Stimulated activated CD4-positive, alpha-beta T cell treated with anti-CD3 and anti-CD28 coated beads, Interleukin-12 subunit alpha, Interleukin-12 subunit beta, amount 100 ng/mL, for 4 hours (primary cell): Measurements from ENCODE around the gene SETMAR.

Experiments used
- DNase-seq: peaks from one replicate; pipeline ENCODE4 v3.0.0-alpha.2; 2020

The SETMAR gene

DNA sequence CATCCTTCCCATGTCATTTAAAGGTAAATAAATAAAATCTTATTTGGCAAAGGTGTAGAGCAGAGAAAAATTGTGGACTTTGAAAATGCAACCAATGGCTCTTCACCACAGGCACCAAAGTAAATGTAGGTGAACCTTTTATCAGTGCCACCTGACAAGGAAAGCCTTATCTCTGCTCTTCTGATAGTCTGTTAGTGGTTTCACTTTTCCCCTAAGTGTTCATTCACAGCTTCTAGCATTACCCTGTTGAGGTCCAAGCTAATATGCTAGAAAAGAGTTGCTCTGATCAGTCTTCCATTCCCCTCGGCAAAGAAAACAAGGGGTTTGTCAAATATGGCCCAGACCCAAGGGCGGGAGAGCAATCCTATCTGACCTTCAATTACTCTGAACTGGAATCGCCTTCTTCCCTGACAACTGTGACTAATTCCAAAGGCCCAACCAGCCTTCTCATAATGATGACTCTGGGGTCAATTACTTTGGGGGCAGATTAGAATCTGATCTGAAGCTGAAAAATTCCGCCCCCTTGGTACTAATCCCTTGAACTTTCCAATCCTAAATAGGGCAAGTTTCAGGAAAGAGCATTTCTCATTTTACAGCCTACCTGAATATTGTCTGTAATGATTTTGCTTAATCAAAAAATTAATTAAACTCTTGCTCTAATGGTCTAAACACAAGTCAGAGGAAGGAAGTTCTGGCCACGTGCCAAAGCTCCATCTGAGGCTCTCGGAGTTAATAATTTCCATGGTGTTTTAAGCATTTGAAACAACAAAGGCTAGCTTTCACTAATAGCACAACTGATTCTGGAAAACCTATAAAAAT is 52.4 kb downstream of the SETMAR start:
- DNase-seq, result no peak

- no peak for DNase-seq
Observed at GRCh38 chr3:4356220-4356540, 53.0 kb downstream of the SETMAR start.

- DNase-seq, result no peak
Observed at GRCh38 chr3:4356546-4357410, 53.6 kb downstream of the SETMAR start.

DNA sequence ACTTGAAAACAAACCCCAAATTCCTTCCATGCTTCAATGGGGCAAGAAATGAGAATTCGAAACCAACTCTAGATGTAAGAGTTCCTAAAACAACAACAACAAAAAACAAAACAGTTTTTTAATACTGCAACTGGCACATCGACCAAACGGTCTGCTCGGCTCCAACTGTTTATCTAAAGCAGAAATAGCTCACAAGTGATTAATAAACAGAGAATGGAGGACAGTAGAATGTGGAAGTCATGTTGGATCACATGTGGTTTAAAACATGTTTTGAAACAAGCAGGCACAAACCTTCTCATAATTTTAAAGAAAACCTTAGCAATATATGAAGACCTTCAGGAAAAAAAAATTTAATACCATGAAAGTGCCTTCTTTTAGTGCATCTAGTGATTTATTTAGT is 55.1 kb downstream of the SETMAR start:
- no peak for DNase-seq

GRCh38 chr3:4359805-4360502 is 56.8 kb downstream of the SETMAR start:
- no peak for DNase-seq

DNA sequence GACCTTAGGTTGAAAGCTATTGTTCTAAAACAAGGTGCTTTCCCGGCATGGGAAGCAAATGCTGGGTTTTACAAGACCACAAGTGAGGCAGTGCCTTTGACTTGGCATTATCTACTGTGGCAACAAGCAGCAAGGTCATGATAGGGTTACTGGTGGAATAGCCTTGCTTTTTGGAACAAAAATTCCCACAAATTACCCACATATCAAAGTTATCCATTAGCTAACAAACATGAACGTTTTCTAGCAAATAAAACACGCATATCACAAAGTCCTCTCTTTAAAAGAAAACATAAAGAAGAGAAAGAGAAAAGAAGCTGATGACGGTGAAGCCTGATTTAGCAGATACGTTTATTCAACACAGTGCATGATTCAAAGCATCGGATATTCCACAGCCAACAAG is 57.6 kb downstream of the SETMAR start:
- DNase-seq, result no peak

- no peak for DNase-seq
Observed at GRCh38 chr3:4362523-4362922, 59.4 kb downstream of the SETMAR start.
